NCI-H146 (cell line): ENCODE results near the gene CELF1.

ENCODE experiments used
- DNase-seq: peaks from one replicate; lab custom pipeline; 2025; lab: John Stamatoyannopoulos, UW

CELF1 gene

GRCh38 chr11:47552566-47553405 lies at the start of gene CELF1:
Gene CELF1 (minus strand): TSS chr11:47553132. CDS start chr11:47499523, 53,609 bp downstream.
- DNase-seq, result peak; percentile 92

GRCh38 chr11:47599902-47600301 lies 47.0 kb upstream of the CELF1 start:
- DNase-seq, result no peak

GRCh38 chr11:47595967-47596366 lies 43.0 kb upstream of the CELF1 start:
- no peak for DNase-seq

- DNase-seq, result no peak
Measured at GRCh38 chr11:47595029-47595428, 42.1 kb upstream of the CELF1 start.

- peak; percentile 41 for DNase-seq
Measured at GRCh38 chr11:47593934-47594855, 41.3 kb upstream of the CELF1 start, which contains the start of gene C1QTNF4. Gene C1QTNF4 (minus strand): TSS chr11:47594411. CDS start chr11:47590810, 3,601 bp downstream.

GRCh38 chr11:47593492-47593933 lies 40.6 kb upstream of the CELF1 start:
- DNase-seq, result no peak

- DNase-seq, result no peak
Measured at GRCh38 chr11:47592970-47593369, 40.0 kb upstream of the CELF1 start.

GRCh38 chr11:47592251-47592650 lies 39.3 kb upstream of the CELF1 start:
- DNase-seq, result no peak

GRCh38 chr11:47591764-47592163 lies 38.8 kb upstream of the CELF1 start:
- no peak for DNase-seq

GRCh38 chr11:47589977-47590861 lies 37.3 kb upstream of the CELF1 start:
- DNase-seq, result no peak

GRCh38 chr11:47589584-47589976 lies 36.6 kb upstream of the CELF1 start:
- DNase-seq, result no peak

- no peak for DNase-seq
Measured at GRCh38 chr11:47589118-47589517, 36.2 kb upstream of the CELF1 start.

GRCh38 chr11:47587723-47588326 lies 34.9 kb upstream of the CELF1 start:
- no peak for DNase-seq

GRCh38 chr11:47587039-47587716 lies 34.2 kb upstream of the CELF1 start:
- no peak for DNase-seq

- no peak for DNase-seq
Measured at GRCh38 chr11:47586098-47586855, 33.3 kb upstream of the CELF1 start, which contains the start of gene FAM180B. Gene FAM180B (plus strand): TSS chr11:47586678. CDS start chr11:47586769, 91 bp downstream.

GRCh38 chr11:47583844-47584243 lies 30.9 kb upstream of the CELF1 start:
- DNase-seq, result no peak

- DNase-seq, result peak; percentile 94
Measured at GRCh38 chr11:47578524-47579494, 25.9 kb upstream of the CELF1 start, which contains the start of the genes KBTBD4 and NDUFS3. Gene KBTBD4 (minus strand): TSS chr11:47578970. CDS start chr11:47578951, 19 bp downstream. Gene NDUFS3 (plus strand): TSS chr11:47579074. CDS start chr11:47579092, 18 bp downstream.

GRCh38 chr11:47577460-47578041 lies 24.6 kb upstream of the CELF1 start:
- no peak for DNase-seq
